ENCODE measurements around the gene CAPN3.

DNA sequence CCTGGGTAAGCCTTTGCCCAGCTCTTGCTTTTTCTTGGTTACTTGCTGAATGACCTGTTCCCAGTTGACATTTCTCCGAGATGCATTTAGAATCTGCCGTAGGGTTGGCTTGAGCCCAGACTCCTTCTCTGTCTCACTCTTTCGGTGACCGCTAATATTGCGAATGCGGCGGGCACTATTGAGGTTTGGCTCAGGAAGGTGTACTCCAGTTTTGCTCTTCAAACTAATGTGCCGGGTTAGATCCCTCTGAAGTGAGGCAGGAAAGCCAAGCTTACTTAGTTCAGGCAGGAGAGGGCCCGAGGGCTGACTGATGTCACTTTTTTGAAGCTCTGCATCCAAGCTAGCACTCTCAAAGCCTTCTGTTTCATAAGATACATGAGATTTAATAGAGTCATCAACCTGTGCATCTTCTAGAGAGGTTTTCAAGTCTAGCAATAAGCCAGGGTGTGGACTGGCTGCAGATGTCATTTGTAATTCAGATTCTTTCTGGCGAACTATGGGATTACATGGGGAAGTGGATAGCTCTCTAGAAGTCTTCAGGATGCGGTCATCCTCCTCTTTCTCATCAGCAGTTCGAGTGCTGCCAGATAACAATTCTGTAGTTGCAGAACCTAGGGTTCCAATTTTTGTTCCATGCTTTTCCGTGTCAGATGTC lies 90.6 kb downstream of the CAPN3 start:
- TF ChIP-seq EZH2 (IDR thresholded peaks at IDR 0.05; ENCODE audit: insufficient read depth, poor library complexity, severe bottlenecking) (no peak), EZH2phosphoT487 (IDR thresholded peaks at IDR 0.05; ENCODE audit: insufficient read depth, low read depth) (no peak)

Measured in GM23248 (cell line).